ENCODE results near the gene TCF20. TPM values are rescaled to one million over a fixed set of nuclear protein-coding genes. Genes with fewer than 3 reads are reported as not detected.

TCF20 gene
- 11.2 to 16.1 TPM (median 13.4 TPM) in 5 replicates for total RNA-seq (2022; extraction: Qiagen RNA extraction; ENCODE audit: low read depth)

DNA sequence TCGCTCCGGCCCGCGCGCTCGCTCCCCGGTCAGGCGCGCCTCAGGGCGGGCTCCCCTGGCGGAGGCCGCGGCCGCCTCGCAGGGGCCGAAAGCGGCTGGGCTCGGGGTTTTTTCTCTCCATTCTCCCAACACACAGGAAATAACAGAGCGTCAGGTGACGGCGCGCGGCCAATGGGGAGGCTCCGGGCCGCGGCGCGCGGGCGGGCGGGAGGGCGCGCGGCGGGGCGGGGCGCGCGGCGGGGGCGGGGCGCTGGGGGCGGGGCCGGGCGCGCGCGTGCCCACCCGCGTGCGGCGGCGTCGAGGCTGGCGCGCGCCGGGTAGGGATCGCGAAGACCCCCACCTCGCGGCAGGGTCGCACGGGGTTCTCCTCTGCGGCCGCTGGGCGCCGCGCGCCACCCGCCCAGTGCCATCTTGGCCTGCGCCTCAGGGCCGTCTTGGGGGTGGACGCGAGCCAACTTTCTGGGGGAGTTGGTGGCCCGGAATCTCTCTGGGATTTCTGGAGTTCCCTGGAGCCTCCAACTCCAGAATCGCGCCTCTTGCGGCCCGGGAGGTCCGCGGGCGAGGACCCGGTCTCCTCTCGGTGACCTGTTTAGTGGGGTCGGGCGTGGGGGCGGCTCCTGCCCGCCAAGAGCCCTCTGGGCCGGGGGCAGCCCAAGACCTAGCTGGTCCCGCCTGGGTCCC lies at the start of gene TCF20:
Gene TCF20, minus strand, starts transcription at position 144 of the 681 bp plus-strand sequence. CDS start 55,348 bp downstream, outside the sequence.

Other genes starting within 250 kb of the TCF20 start
- gene NAGA, start 199.8 kb downstream of the TCF20 start, total RNA-seq (2022; extraction: Qiagen RNA extraction; ENCODE audit: low read depth), result 3.7 to 8.2 TPM (median 7.0 TPM) in 5 replicates
- gene PHETA2, start 196.4 kb downstream of the TCF20 start, total RNA-seq (2022; extraction: Qiagen RNA extraction; ENCODE audit: low read depth), result not detected in 5 replicates
- 30.2 to 42.0 TPM (median 38.1 TPM) in 5 replicates for gene SMDT1, start 191.0 kb downstream of the TCF20 start, total RNA-seq (2022; extraction: Qiagen RNA extraction; ENCODE audit: low read depth)
- 61.8 to 72.3 TPM (median 66.9 TPM) in 5 replicates for gene NDUFA6, start 179.9 kb downstream of the TCF20 start, total RNA-seq (2022; extraction: Qiagen RNA extraction; ENCODE audit: low read depth)
- gene CYP2D6, start 139.8 kb downstream of the TCF20 start, total RNA-seq (2022; extraction: Qiagen RNA extraction; ENCODE audit: low read depth), result 0.40 to 0.54 TPM (median 0.50 TPM) in 5 replicates
- gene NFAM1, start 161.8 kb upstream of the TCF20 start, total RNA-seq (2022; extraction: Qiagen RNA extraction; ENCODE audit: low read depth), result 0.02 TPM in 1 of 5 replicates, not detected in the others
- gene RRP7A, start 249.1 kb upstream of the TCF20 start, total RNA-seq (2022; extraction: Qiagen RNA extraction; ENCODE audit: low read depth), result 45.9 to 58.6 TPM (median 50.8 TPM) in 5 replicates

Measured in A549 treated with ZK216348 at 1 μM for 4 hours (cell line).